ENCODE measurements around the gene MDP1. TPM values are rescaled to one million over a fixed set of nuclear protein-coding genes. Genes with fewer than 3 reads are reported as not detected.

The MDP1 gene
- polyA plus RNA-seq, 2 of the 4 experiments (the other 2 are of a cell fraction), result 21.6 to 38.6 TPM

DNA sequence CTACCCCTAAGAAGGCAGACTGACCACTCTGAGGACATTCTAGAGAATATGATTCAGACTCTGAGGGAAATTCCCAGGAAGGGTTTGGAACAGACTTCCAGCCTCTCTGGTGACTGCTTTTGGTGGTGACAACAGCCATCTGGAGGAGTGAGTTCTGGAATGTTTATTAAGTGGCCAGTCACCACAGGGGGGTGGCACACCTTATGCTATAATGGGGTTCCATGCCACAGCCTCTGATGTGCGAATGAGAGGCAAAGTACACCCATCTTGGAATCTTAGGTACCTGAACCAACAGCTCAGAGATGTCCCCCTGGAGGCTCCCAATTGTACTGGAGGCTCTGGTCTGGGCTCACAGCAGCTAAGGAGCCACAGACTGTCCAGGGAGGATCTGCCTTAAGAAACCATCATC lies 36.0 kb upstream of the MDP1 start:
- Histone ChIP-seq H3K4me2 (no peak overlapping the region), H3K9me3 (no peaks in the 10 kb centered on the region), H3K4me1 (peaks cover 5% of the 10 kb centered on the region; the same call in 1 of the 3 replicates), H3K4me3 (no peak overlapping the region), H3K27ac (no peak overlapping the region)
- TF ChIP-seq POLR2A (IDR thresholded peaks at IDR 0.05; ENCODE audit: low read length) (no peak), HOXB13 (CRISPR knock-in tag; IDR thresholded peaks at IDR 0.05; ENCODE audit: low read depth) (no peak), CHD4 (IDR thresholded peaks at IDR 0.05; ENCODE audit: borderline replicate concordance) (no peak), NR3C1 (IDR thresholded peaks at IDR 0.05) (no peak), ESRRA (IDR thresholded peaks at IDR 0.05; ENCODE audit: borderline replicate concordance, low read length) (no peak), CBX2 (IDR thresholded peaks at IDR 0.05; ENCODE audit: borderline replicate concordance, low read depth) (no peak), POLR2AphosphoS2 (conservative IDR thresholded peaks at IDR 0.05; ENCODE audit: low read length) (no peak), HEYL (CRISPR knock-in tag; IDR thresholded peaks at IDR 0.05) (no peak), BHLHE40 (IDR thresholded peaks at IDR 0.05; ENCODE audit: low read depth, low read length) (no peak)
- TF ChIP-seq, protein P1, sequence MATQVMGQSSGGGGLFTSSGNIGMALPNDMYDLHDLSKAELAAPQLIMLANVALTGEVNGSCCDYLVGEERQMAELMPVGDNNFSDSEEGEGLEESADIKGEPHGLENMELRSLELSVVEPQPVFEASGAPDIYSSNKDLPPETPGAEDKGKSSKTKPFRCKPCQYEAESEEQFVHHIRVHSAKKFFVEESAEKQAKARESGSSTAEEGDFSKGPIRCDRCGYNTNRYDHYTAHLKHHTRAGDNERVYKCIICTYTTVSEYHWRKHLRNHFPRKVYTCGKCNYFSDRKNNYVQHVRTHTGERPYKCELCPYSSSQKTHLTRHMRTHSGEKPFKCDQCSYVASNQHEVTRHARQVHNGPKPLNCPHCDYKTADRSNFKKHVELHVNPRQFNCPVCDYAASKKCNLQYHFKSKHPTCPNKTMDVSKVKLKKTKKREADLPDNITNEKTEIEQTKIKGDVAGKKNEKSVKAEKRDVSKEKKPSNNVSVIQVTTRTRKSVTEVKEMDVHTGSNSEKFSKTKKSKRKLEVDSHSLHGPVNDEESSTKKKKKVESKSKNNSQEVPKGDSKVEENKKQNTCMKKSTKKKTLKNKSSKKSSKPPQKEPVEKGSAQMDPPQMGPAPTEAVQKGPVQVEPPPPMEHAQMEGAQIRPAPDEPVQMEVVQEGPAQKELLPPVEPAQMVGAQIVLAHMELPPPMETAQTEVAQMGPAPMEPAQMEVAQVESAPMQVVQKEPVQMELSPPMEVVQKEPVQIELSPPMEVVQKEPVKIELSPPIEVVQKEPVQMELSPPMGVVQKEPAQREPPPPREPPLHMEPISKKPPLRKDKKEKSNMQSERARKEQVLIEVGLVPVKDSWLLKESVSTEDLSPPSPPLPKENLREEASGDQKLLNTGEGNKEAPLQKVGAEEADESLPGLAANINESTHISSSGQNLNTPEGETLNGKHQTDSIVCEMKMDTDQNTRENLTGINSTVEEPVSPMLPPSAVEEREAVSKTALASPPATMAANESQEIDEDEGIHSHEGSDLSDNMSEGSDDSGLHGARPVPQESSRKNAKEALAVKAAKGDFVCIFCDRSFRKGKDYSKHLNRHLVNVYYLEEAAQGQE (IDR thresholded peaks at IDR 0.05), result no peak
- WGBS (ENCODE audit: missing lambda C conversion rate), result 63% methylated on average over 1 of the region's 1 CpG
- no peak for FAIRE-seq
- peak; percentile 47 to 64; a peak in 5 of 6 replicates for ATAC-seq
- ChIA-PET POLR2A (interaction anchor here (2.1 kb wide), 2 partner anchors 9 to 19 kb away, joined by 9 to 11 read pairs; partner anchors contain the start of genes RABGGTA and TINF2), CTCF (interaction anchor here (0.6 to 21.7 kb wide), 6 partner anchors 10 to 82 kb away, joined by 3 to 601 read pairs (median 3); partner anchors contain the start of genes CIDEB, DHRS1, LTB4R and LTB4R2)
- DNase-seq (ENCODE audit: low read depth in 1 of 2, low spot score in 1 of 2), result no peak

- no peaks in the 10 kb centered on the region for H3K9me3 ChIP-seq
- H3K4me3 ChIP-seq, result no peak overlapping the region
- TF ChIP-seq E2F6 (IDR thresholded peaks at IDR 0.05; ENCODE audit: borderline replicate concordance, low read depth) (no peak), EHF (CRISPR knock-in tag; IDR thresholded peaks at IDR 0.05) (no peak), EP300 (IDR thresholded peaks at IDR 0.05) (no peak), CHD4 (IDR thresholded peaks at IDR 0.05; ENCODE audit: borderline replicate concordance) (no peak)
- TF ChIP-seq, protein P1 (IDR thresholded peaks at IDR 0.05), result no peak
- peaks cover 5% of the 10 kb centered on the region; the same call in 1 of the 3 replicates for H3K4me1 ChIP-seq
- H3K27ac ChIP-seq, result no peak overlapping the region
- 42% methylated on average over 4 of the region's 4 CpGs for WGBS (ENCODE audit: missing lambda C conversion rate)
- FAIRE-seq (no peak), DNase-seq (ENCODE audit: low read depth in 1 of 2, low spot score in 1 of 2) (no peak), ATAC-seq (no peak)
- CTCF ChIA-PET, result interaction anchor here (10.7 to 21.7 kb wide), 2 partner anchors 8 to 51 kb away, joined by 76 to 601 read pairs; partner anchors contain the start of genes CIDEB, DHRS1, LTB4R and LTB4R2
- no peak overlapping the region for H3K4me2 ChIP-seq
- POLR2A ChIA-PET, result interaction anchor here (1.3 to 2.1 kb wide), 2 partner anchors 8 to 21 kb away, joined by 4 to 9 read pairs; partner anchors contain the start of genes RABGGTA and TINF2
These were observed 34.5 kb upstream of the MDP1 start for GRCh38 chr14:24250354-24250753.
